CD14-positive monocyte (primary cell): ENCODE data around the gene DCLK1. TPM values are rescaled to one million over a fixed set of nuclear protein-coding genes. Genes with fewer than 3 reads are reported as not detected.

ENCODE experiments used
- DNase-seq, 3 donors: peaks; one replicate each; pipeline ENCODE4 v3.0.0-alpha.2; 2011 to 2022
- H2AFZ ChIP-seq: 2 replicates; pipeline ENCODE4 v1.6.0; 2012; ENCODE audit warnings: mild to moderate bottlenecking, low read depth, low read length, inconsistent platforms; ENCODE audit not compliant: insufficient read depth, poor library complexity, severe bottlenecking
- H3K27ac ChIP-seq, 2 donors: 1 replicate in 1 of 2; 2 replicates in 1 of 2; pipeline ENCODE4 v1.5.1; 2012 to 2013; ENCODE audit warnings: low read length in 2 of 2, control low read depth in 1 of 2, inconsistent platforms in 1 of 2, low read depth in 1 of 2, mild to moderate bottlenecking in 1 of 2
- H3K27me3 ChIP-seq, 2 donors: one replicate each; pipeline versions ENCODE4 v1.6.0 to v1.6.1; 2011 to 2013; ENCODE audit warnings: low read length in 2 of 2; ENCODE audit not compliant: control insufficient read depth in 2 of 2, insufficient read depth in 2 of 2
- H3K36me3 ChIP-seq, 2 donors: replicated peaks in 1 of 2; 1 replicate in 1 of 2; 2 replicates in 1 of 2; pipeline versions ENCODE4 v1.5.1 to v1.6.1; 2012 to 2013; ENCODE audit warnings: low read length in 2 of 2, control low read depth in 1 of 2, inconsistent platforms in 1 of 2, mild to moderate bottlenecking in 1 of 2; ENCODE audit not compliant: insufficient read depth in 2 of 2, control insufficient read depth in 1 of 2
- H3K4me1 ChIP-seq, 2 donors: 1 replicate in 1 of 2; 2 replicates in 1 of 2; pipeline versions ENCODE4 v1.5.1 to v1.6.1; 2012 to 2013; ENCODE audit warnings: low read length in 2 of 2, control low read depth in 1 of 2, inconsistent platforms in 1 of 2, mild to moderate bottlenecking in 1 of 2, moderate library complexity in 1 of 2; ENCODE audit not compliant: insufficient read depth in 2 of 2, control insufficient read depth in 1 of 2
- H3K4me2 ChIP-seq: replicated peaks from 2 replicates; pipeline ENCODE3; 2012; ENCODE audit warnings: low read length, moderate library complexity, mild to moderate bottlenecking; ENCODE audit not compliant: poor library complexity, severe bottlenecking; ENCODE audit errors: extremely low read depth
- H3K4me3 ChIP-seq, 3 experiments: fragments of 200-600 bp in 1 of 3; sonication (generic) in 1 of 3; replicated peaks in 1 of 3; 1 replicate in 2 of 3; 2 replicates in 1 of 3; pipeline ENCODE4 v1.5.1; 2011 to 2013; ENCODE audit warnings: low read length in 3 of 3, mild to moderate bottlenecking in 3 of 3, control low read depth in 2 of 3, low read depth in 2 of 3, inconsistent platforms in 1 of 3, moderate library complexity in 1 of 3
- H3K79me2 ChIP-seq: 2 replicates; pipeline ENCODE4 v1.6.0; 2012; ENCODE audit warnings: mild to moderate bottlenecking, control low read depth, inconsistent platforms, low read length, moderate library complexity; ENCODE audit not compliant: insufficient read depth
- H3K9ac ChIP-seq: 2 replicates; pipeline ENCODE4 v1.6.0; 2017; ENCODE audit warnings: low read length, mild to moderate bottlenecking; ENCODE audit not compliant: insufficient read depth, poor library complexity, severe bottlenecking
- H3K9me3 ChIP-seq, 2 donors: replicated peaks in 1 of 2; 1 replicate in 1 of 2; 2 replicates in 1 of 2; pipeline versions ENCODE4 v1.5.1 to v1.6.1; 2012 to 2013; ENCODE audit warnings: low read length in 2 of 2, control low read depth in 1 of 2; ENCODE audit not compliant: control insufficient read depth in 1 of 2, insufficient read depth in 1 of 2
- H4K20me1 ChIP-seq: 2 replicates; pipeline ENCODE4 v1.6.0; 2012; ENCODE audit warnings: mild to moderate bottlenecking, low read length, control low read depth, moderate library complexity; ENCODE audit not compliant: insufficient read depth
- H3K27ac Mint-ChIP-seq, 7 donors: one replicate each; pipeline ENCODE4 v1.8.0; 2020; ENCODE audit warnings: mild to moderate bottlenecking in 7 of 7, mixed read lengths in 7 of 7, moderate library complexity in 6 of 7, inconsistent platforms in 2 of 7
- H3K27me3 Mint-ChIP-seq, 3 donors: one replicate each; pipeline ENCODE4 v1.8.0; 2021 to 2022; ENCODE audit warnings: low read depth in 3 of 3, mild to moderate bottlenecking in 3 of 3, mixed read lengths in 3 of 3, moderate library complexity in 3 of 3, inconsistent platforms in 1 of 3
- H3K36me3 Mint-ChIP-seq, 2 donors: one replicate each; pipeline ENCODE4 v1.8.0; 2020; ENCODE audit warnings: mixed read lengths in 2 of 2, inconsistent platforms in 1 of 2, mild to moderate bottlenecking in 1 of 2
- H3K4me1 Mint-ChIP-seq: one replicate; pipeline ENCODE4 v1.8.0; 2020; ENCODE audit warnings: mild to moderate bottlenecking, mixed read lengths
- H3K4me3 Mint-ChIP-seq, 2 donors: one replicate each; pipeline ENCODE4 v1.8.0; 2020; ENCODE audit warnings: mild to moderate bottlenecking in 2 of 2, mixed read lengths in 2 of 2, moderate library complexity in 1 of 2
- H3K9me3 Mint-ChIP-seq, 7 donors: one replicate each; pipeline ENCODE4 v1.8.0; 2020 to 2022; ENCODE audit warnings: mixed read lengths in 7 of 7, mild to moderate bottlenecking in 6 of 7, moderate library complexity in 6 of 7, inconsistent platforms in 2 of 7
- WGBS: methylation state at CpG from one replicate; pipeline ENCODE4 v1.1.5; 2013; ENCODE audit warnings: missing lambda C conversion rate; ENCODE audit not compliant: insufficient coverage; 5-methylcytosine and 5-hydroxymethylcytosine counted together
- intact Hi-C, 2 donors: fragments of 100-400 bp; cut with micrococcal nuclease; formaldehyde crosslinking; loops; one replicate each; pipeline versions ENCODE4 v1.15.0 to v1.15.1; 2023
- polyA plus RNA-seq, 3 donors: library from polyadenylated mRNA; depleted of rRNA in 1 of 3; unstranded in 2 of 3; stranded (reverse) in 1 of 3; fragments of 300-500 nt in 2 of 3; fragments of >200 nt in 1 of 3; fragmentation: Illumina TruSeq in 2 of 3; gene quantifications; 1 replicate in 2 of 3; 2 replicates in 1 of 3; pipeline ENCODE4 v1.2.3, GENCODE V29; 2012 to 2021
- TF ChIP-seq, protein P1 (sequence below): fragments of 200-600 bp; IDR thresholded peaks from one replicate; pipeline ENCODE4 v1.8.0; 2022; ENCODE audit warnings: antibody characterized with exemption, mild to moderate bottlenecking

The DCLK1 gene
- polyA plus RNA-seq, 3 donors: not detected

DNA sequence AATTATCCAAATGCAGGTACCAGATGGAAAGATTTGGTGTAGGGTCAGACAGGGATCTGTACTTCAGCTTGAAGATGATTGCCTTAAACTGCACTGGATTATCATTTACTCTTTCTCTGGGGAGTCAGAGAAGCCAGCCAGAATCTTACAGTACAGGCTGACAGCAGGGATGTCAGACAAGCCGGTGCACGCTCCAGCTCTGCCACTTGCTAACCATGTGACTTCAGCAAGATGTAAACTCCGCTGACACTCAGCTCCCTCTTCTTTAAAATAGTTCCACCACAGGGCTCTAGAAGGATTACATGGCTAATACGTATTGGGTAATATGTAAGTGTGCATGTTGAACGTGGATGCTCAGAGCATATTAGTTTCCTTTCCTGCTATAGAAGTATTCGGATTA is 403.3 kb downstream of the DCLK1 start:
- TF ChIP-seq, protein P1, sequence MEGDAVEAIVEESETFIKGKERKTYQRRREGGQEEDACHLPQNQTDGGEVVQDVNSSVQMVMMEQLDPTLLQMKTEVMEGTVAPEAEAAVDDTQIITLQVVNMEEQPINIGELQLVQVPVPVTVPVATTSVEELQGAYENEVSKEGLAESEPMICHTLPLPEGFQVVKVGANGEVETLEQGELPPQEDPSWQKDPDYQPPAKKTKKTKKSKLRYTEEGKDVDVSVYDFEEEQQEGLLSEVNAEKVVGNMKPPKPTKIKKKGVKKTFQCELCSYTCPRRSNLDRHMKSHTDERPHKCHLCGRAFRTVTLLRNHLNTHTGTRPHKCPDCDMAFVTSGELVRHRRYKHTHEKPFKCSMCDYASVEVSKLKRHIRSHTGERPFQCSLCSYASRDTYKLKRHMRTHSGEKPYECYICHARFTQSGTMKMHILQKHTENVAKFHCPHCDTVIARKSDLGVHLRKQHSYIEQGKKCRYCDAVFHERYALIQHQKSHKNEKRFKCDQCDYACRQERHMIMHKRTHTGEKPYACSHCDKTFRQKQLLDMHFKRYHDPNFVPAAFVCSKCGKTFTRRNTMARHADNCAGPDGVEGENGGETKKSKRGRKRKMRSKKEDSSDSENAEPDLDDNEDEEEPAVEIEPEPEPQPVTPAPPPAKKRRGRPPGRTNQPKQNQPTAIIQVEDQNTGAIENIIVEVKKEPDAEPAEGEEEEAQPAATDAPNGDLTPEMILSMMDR: no peak
- Mint-ChIP-seq H3K9me3 (peaks cover 0 to 5% (median 0%) of the 10 kb centered on the region in 7 donors), H3K4me1 (peaks cover 6% of the 10 kb centered on the region), H3K27me3 (peaks cover 0 to under 1% (median 0%) of the 10 kb centered on the region in 3 donors), H3K36me3 (no peaks in the 10 kb centered on the region), H3K27ac (peak overlapping the region in 1 of 7 donors; percentile 4), H3K4me3 (no peak overlapping the region)
- WGBS: 100% methylated on average over 2 of the region's 6 CpGs
- Histone ChIP-seq H3K36me3 (no peaks in the 10 kb centered on the region), H3K4me2 (no peak overlapping the region), H3K27me3 (no peaks in the 10 kb centered on the region), H2AFZ (no peak overlapping the region), H4K20me1 (no peaks in the 10 kb centered on the region), H3K79me2 (no peaks in the 10 kb centered on the region), H3K9ac (no peak overlapping the region), H3K4me3 (no peak overlapping the region), H3K9me3 (no peaks in the 10 kb centered on the region), H3K27ac (no peak overlapping the region), H3K4me1 (no peaks in the 10 kb centered on the region)
- intact Hi-C loops: no loop called here
- DNase-seq: no peak

DNA sequence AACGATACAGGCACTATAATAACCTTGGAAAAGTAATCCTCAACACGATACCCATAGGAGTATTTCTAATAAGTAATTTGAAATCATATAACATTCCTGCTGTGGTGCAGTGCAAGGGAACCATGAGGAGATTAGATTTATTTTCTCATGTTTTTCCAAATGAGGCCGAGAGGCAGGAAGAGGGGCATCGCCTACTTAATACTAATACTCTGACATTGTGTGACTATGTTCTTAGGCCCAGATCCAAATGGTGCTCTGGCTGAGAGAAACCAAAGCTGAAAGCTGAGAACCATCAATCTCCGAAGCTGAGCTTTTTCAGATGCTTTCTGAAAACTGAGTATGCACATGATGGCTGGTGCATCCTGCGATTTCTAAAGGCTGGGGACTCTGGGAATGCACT is 406.7 kb downstream of the DCLK1 start:
- H3K4me3 Mint-ChIP-seq: no peak overlapping the region
- no peak overlapping the region for H3K27ac Mint-ChIP-seq
- peaks cover 0 to 3% (median 0%) of the 10 kb centered on the region in 7 donors for H3K9me3 Mint-ChIP-seq
- Histone ChIP-seq H2AFZ (no peak overlapping the region), H3K4me2 (no peak overlapping the region), H4K20me1 (no peaks in the 10 kb centered on the region), H3K4me1 (peaks cover 0 to 3% of the 10 kb centered on the region in 2 donors), H3K9me3 (no peaks in the 10 kb centered on the region), H3K27ac (no peak overlapping the region), H3K27me3 (no peaks in the 10 kb centered on the region), H3K9ac (no peak overlapping the region), H3K36me3 (no peaks in the 10 kb centered on the region), H3K4me3 (no peak overlapping the region), H3K79me2 (no peaks in the 10 kb centered on the region)
- TF ChIP-seq, protein P1: no peak
- H3K36me3 Mint-ChIP-seq: no peaks in the 10 kb centered on the region
- WGBS: 98% methylated on average over 3 of the region's 6 CpGs
- H3K27me3 Mint-ChIP-seq: peaks cover 2 to 4% (median 2%) of the 10 kb centered on the region in 3 donors
- intact Hi-C loops: no loop called here
- peaks cover 15% of the 10 kb centered on the region for H3K4me1 Mint-ChIP-seq
- no peak for DNase-seq
